RWPE1 (cell line): ENCODE results near the gene ABCB10.
A peak's percentile ranks its signal among the peaks of the same experiment; 100 is the strongest.

ENCODE experiments used
- CTCF ChIA-PET: fragments of 350-600 bp; sonication (Branson Sonifier 250); formaldehyde crosslinking; extraction: SDS; loops from one replicate; lab custom pipeline; 2021; lab: Yijun Ruan, JAX
- POLR2A ChIA-PET: fragments of 400-600 bp; formaldehyde crosslinking; extraction: SDS; loops from one replicate; lab custom pipeline; 2020; ENCODE audit warnings: antibody characterized with exemption; ENCODE audit not compliant: low non-redundant PET; lab: Yijun Ruan, JAX
- DNase-seq: peaks from one replicate; pipeline ENCODE4 v3.0.0; 2012; ENCODE audit warnings: low spot score
- H3K27ac ChIP-seq: fragments of 450-650 bp; 2 replicates; pipeline ENCODE4 v1.5.1; 2017
- TF ChIP-seq, protein P1 (sequence below): fragments of 450-650 bp; conservative IDR thresholded peaks from 2 replicates; pipeline ENCODE4 v1.5.1; 2017; ENCODE audit warnings: low read depth, mild to moderate bottlenecking

ABCB10 gene

DNA sequence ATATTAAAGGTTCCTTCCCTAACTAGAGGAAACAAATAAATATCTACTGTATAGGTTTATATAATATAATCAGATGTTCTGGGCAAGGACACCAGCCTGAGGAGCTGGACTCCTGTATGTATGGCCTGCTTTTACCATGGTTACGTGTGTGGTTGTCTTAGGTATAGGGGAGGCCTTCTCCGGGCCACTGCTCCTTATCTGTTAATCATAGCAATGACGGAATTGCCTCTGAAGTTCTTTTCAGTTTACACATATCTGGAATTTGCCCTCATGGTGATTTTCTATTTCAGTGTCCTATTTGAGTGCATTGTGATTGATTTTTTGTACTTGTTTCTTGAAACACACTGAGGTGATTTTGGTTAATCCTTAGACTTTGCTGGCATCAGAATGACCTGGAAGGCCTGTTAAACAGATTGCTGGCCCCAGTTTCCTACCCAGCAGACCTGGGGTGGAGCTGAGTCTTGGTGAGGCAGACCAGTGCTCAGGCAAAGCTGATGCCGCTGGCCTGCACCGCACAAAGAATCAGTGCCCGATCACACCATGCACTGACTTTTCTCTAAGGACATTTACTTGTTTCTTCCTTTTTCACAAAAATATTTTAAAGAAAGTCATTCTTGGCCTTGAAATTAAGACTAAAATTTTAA, 18.5 kb downstream of the ABCB10 start:
- ChIA-PET POLR2A (no interaction called here), CTCF (interaction anchor here (1.6 kb wide), 1 partner anchor 25 kb away, joined by 5 read pairs; no protein-coding TSS in a partner anchor)
- TF ChIP-seq, protein P1, sequence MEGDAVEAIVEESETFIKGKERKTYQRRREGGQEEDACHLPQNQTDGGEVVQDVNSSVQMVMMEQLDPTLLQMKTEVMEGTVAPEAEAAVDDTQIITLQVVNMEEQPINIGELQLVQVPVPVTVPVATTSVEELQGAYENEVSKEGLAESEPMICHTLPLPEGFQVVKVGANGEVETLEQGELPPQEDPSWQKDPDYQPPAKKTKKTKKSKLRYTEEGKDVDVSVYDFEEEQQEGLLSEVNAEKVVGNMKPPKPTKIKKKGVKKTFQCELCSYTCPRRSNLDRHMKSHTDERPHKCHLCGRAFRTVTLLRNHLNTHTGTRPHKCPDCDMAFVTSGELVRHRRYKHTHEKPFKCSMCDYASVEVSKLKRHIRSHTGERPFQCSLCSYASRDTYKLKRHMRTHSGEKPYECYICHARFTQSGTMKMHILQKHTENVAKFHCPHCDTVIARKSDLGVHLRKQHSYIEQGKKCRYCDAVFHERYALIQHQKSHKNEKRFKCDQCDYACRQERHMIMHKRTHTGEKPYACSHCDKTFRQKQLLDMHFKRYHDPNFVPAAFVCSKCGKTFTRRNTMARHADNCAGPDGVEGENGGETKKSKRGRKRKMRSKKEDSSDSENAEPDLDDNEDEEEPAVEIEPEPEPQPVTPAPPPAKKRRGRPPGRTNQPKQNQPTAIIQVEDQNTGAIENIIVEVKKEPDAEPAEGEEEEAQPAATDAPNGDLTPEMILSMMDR: no peak
- no peak for DNase-seq
- H3K27ac ChIP-seq: no peak overlapping the region

DNA sequence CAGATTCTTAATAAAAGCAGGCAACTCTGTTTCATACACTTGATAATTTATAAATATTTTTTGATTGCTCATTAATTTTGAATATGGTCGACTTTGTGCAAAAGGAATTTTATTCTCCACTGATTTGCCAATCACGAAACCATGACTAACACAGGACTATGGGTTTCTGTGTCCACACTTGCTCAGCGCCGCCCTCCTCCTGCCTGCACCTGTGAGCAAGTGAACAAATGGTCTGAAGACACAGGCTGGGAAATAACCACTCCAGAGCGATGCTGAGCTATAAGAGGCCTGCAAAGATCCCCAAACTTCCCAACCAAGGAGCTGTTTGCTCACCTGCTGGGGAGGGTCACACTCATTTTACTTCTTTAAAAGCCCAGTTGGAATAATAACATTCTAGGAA, 19.6 kb downstream of the ABCB10 start:
- TF ChIP-seq, protein P1: no peak
- CTCF ChIA-PET: interaction anchor here (0.6 to 1.6 kb wide), 2 partner anchors 24 to 1849 kb away, joined by 3 to 5 read pairs; no protein-coding TSS in a partner anchor
- POLR2A ChIA-PET: no interaction called here
- peak; percentile 69 for DNase-seq
- H3K27ac ChIP-seq: no peak overlapping the region

DNA sequence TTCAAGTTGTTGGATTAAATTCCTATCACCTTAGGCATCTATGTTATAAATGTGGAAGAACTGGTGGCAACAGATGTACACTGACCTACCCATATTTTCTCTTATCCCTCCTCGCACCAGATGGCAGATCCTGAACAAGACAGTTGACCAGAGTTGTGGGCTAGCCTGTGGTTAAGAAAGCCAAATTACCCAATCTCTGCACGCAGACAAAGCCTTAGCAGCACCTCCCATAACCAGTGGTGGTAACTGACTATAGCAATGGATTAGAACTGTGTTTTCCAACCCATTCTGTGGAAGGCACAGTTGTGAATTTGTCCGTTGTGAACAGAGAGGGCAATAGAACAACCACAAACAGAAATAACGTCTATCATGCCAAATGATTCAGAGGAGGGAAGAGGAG, 20.6 kb downstream of the ABCB10 start:
- POLR2A ChIA-PET: no interaction called here
- H3K27ac ChIP-seq: no peak overlapping the region

DNA sequence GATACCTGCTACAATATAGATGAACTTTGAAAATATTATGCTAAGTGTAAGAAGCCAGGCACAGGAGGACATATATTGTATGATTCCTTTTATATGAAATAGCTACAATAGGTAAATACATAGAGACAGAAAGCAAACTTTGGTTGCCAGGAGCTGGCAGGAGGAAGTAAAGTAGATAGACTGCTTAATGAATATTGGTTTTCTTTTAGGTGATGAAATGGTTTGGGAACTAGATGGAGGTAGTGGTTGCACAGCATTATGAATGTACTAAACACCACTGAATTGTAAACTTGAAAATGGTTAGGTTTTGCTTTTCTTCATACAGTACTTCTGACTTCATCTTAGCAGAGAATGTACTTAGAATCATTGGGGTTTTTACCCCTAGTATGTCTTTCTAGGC, 21.5 kb downstream of the ABCB10 start:
- CTCF ChIA-PET: interaction anchor here (0.6 kb wide), 2 partner anchors 10 to 15 kb away, joined by 3 to 4 read pairs; no protein-coding TSS in a partner anchor
- POLR2A ChIA-PET: no interaction called here
- DNase-seq: no peak
- H3K27ac ChIP-seq: no peak overlapping the region
- TF ChIP-seq, protein P1: no peak

More for the DNA sequence above, 20.6 kb downstream of the ABCB10 start:
- TF ChIP-seq, protein P1: no peak
- CTCF ChIA-PET: no interaction called here
- DNase-seq: no peak

DNA sequence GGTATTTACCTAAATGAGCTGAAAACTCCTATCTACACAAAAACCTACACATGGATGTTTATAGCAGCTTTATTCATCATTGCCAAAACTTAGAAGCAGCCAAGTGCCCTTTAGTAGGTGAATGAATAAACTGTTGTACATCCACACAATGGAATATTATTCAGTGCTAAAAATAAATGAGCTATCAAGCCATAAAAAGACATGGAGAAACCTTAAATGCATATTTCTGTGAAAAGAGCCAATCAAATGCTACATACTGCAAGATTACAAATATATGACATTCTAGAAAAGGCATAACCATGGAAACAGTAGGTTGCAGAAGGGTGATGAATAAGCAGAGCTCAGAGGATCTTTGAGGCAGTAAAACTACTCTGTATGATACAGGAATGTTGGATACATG, 23.3 kb downstream of the ABCB10 start:
- TF ChIP-seq, protein P1: no peak
- DNase-seq: no peak
- POLR2A ChIA-PET: no interaction called here
- no peak overlapping the region for H3K27ac ChIP-seq
- CTCF ChIA-PET: interaction anchor here (0.6 to 0.7 kb wide), 3 partner anchors 21 to 103 kb away, joined by 3 to 4 read pairs (median 3); no protein-coding TSS in a partner anchor

DNA sequence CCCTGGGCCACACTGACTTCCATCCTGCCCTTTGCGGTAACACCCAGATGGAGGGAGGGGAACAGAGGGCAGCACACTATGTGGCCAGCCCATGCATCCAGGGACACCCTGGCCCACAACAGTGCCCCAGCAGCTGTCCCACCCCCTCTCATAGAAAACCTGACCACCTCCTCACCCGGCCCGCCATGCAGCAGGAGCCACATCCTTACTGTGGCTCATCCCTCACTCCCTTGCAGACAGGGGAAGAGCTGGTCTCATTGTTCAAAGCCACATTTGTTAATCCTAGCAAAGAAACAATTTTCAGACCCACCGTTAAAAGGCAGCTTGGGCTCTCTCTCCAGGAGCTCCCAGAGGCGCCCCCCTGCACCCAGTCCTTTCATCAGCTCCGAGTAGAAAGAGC, 27.2 kb downstream of the ABCB10 start:
- DNase-seq: no peak
- POLR2A ChIA-PET: no interaction called here
- CTCF ChIA-PET: no interaction called here
- TF ChIP-seq, protein P1: no peak
- H3K27ac ChIP-seq: no peak overlapping the region
